WERI-Rb-1 (cell line): ENCODE data around the gene CAVIN3.

Source experiments
- DNase-seq: peaks from one replicate; pipeline ENCODE4 v3.0.0-alpha.2; 2020
- H3K27ac ChIP-seq: fragments of 250-450 bp; sonication (Bioruptor Pico); 2 replicates; pipeline ENCODE4 v1.5.1; 2020; ENCODE audit warnings: mild to moderate bottlenecking, moderate library complexity
- H3K27me3 ChIP-seq: fragments of 250-450 bp; sonication (Bioruptor Pico); 2 replicates; pipeline ENCODE4 v1.5.1; 2021; ENCODE audit warnings: mild to moderate bottlenecking, low read depth, moderate library complexity; ENCODE audit not compliant: insufficient read depth, severe bottlenecking
- H3K36me3 ChIP-seq: fragments of 250-450 bp; sonication (Bioruptor Pico); 2 replicates; pipeline ENCODE4 v1.5.1; 2020; ENCODE audit warnings: mild to moderate bottlenecking, moderate library complexity
- H3K4me3 ChIP-seq: 2 replicates; pipeline ENCODE4 v1.5.1; 2011; ENCODE audit warnings: low read depth, mild to moderate bottlenecking, control low read depth, low read length
- H3K9me3 ChIP-seq: fragments of 250-450 bp; sonication (Bioruptor Pico); 2 replicates; pipeline ENCODE4 v1.5.1; 2021; ENCODE audit warnings: mild to moderate bottlenecking, moderate library complexity; ENCODE audit not compliant: severe bottlenecking
- CTCF ChIP-seq: IDR thresholded peaks from 2 replicates; pipeline ENCODE4 v1.5.1; 2011; ENCODE audit warnings: low read depth, mild to moderate bottlenecking, control low read depth, inconsistent platforms, low read length

The CAVIN3 gene

GRCh38 chr11:6273188-6273587, 47.1 kb downstream of the CAVIN3 start:
- no peak overlapping the region for H3K27ac ChIP-seq
- H3K36me3 ChIP-seq: no peaks in the 10 kb centered on the region
- no peak for TF ChIP-seq CTCF
- H3K9me3 ChIP-seq: no peaks in the 10 kb centered on the region
- DNase-seq: no peak
- H3K4me3 ChIP-seq: no peak overlapping the region
- H3K27me3 ChIP-seq: no peaks in the 10 kb centered on the region

- Histone ChIP-seq H3K27me3 (no peaks in the 10 kb centered on the region), H3K36me3 (no peaks in the 10 kb centered on the region), H3K27ac (no peak overlapping the region), H3K4me3 (no peak overlapping the region), H3K9me3 (no peaks in the 10 kb centered on the region)
- DNase-seq: no peak
- TF ChIP-seq CTCF: no peak
These were observed 48.7 kb downstream of the CAVIN3 start for GRCh38 chr11:6271598-6271997.

GRCh38 chr11:6270584-6271246, 49.6 kb downstream of the CAVIN3 start:
- H3K9me3 ChIP-seq: no peaks in the 10 kb centered on the region
- H3K4me3 ChIP-seq: no peak overlapping the region
- no peak overlapping the region for H3K27ac ChIP-seq
- no peaks in the 10 kb centered on the region for H3K36me3 ChIP-seq
- DNase-seq: no peak
- H3K27me3 ChIP-seq: no peaks in the 10 kb centered on the region
- TF ChIP-seq CTCF: no peak

DNA sequence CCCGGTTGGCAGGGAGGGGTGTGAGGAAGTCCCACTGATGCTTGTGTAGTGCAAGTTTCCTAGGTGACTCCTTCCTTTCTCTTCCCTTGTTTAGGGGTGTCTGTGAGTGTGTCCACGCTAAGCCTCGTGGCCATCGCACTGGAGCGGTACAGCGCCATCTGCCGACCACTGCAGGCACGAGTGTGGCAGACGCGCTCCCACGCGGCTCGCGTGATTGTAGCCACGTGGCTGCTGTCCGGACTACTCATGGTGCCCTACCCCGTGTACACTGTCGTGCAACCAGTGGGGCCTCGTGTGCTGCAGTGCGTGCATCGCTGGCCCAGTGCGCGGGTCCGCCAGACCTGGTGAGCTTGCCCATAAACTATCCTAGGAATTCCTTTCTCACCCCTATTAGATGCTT, 50.3 kb downstream of the CAVIN3 start:
- Histone ChIP-seq H3K4me3 (no peak overlapping the region), H3K27ac (no peak overlapping the region), H3K27me3 (no peaks in the 10 kb centered on the region), H3K36me3 (no peaks in the 10 kb centered on the region), H3K9me3 (no peaks in the 10 kb centered on the region)
- DNase-seq: no peak
- peak; percentile 21; the same call in 1 of the 2 replicates for TF ChIP-seq CTCF
